Right cardiac atrium (tissue), 5 donors: ENCODE results near the gene TBX6. TPM values are rescaled to one million over a fixed set of nuclear protein-coding genes. Genes with fewer than 3 reads are reported as not detected.
A peak's percentile ranks its signal among the peaks of the same experiment; 100 is the strongest.
"Not testable (repeated sequence)": the region's sequence is repeated elsewhere in the genome, so short reads cannot be mapped to it uniquely, and the experiment has no call there.

ENCODE experiments used
- ATAC-seq, 2 donors: fragments of 200-7000 bp; cut with Tn5 transposase; one replicate each; pipeline versions ENCODE4 v1.8.0 to v1.9.1; 2020; ENCODE audit warnings: moderate library complexity in 2 of 2, mild to moderate bottlenecking in 1 of 2
- DNase-seq, 3 donors: peaks; one replicate each; pipeline ENCODE4 v3.0.0-alpha.2; 2020
- H3K27ac ChIP-seq: one replicate; pipeline ENCODE4 v1.5.1; 2013; ENCODE audit warnings: mild to moderate bottlenecking, low read length, control low read depth, moderate library complexity
- H3K27me3 ChIP-seq: one replicate; pipeline ENCODE4 v1.6.1; 2013; ENCODE audit not compliant: control insufficient read depth, insufficient read depth
- H3K4me1 ChIP-seq: one replicate; pipeline ENCODE4 v1.6.1; 2013; ENCODE audit warnings: low read length; ENCODE audit not compliant: control insufficient read depth, insufficient read depth
- H3K4me3 ChIP-seq: one replicate; pipeline ENCODE4 v1.5.1; 2013; ENCODE audit warnings: low read length, control low read depth
- H3K9me3 ChIP-seq: one replicate; pipeline ENCODE4 v1.6.1; 2013; ENCODE audit warnings: low read length; ENCODE audit not compliant: control insufficient read depth
- WGBS: extraction: QIAGEN DNeasy Blood & Tissue Kit; methylation state at CpG from one replicate; pipeline ENCODE4 v1.1.7; 2013; 5-methylcytosine and 5-hydroxymethylcytosine counted together
- intact Hi-C, 4 donors: fragments of 100-400 bp; cut with DNase I; formaldehyde crosslinking; loops; one replicate each; pipeline versions ENCODE4 v1.11.0 to v1.14.0; 2022 to 2023
- long read RNA-seq, 4 donors: library from polyadenylated mRNA; unstranded; transcript quantifications; one replicate each; pipeline ENCODE4 v2.0.0, GENCODE V29; 2020 to 2021
- polyA plus RNA-seq: library from polyadenylated mRNA; stranded (reverse); fragments of 200-250 nt; gene quantifications from one replicate; pipeline ENCODE4 v1.2.3, GENCODE V29; 2013
- total RNA-seq, 4 donors: library from RNA; stranded (reverse); fragmentation: NEBNext Ultra II Directional; extraction: Animal tissue kit (Norgen Biotek cat#: 25700); gene quantifications; one replicate each; pipeline ENCODE4 v1.2.1, GENCODE V29; 2021
- donor health status: healthy with polysubstance abuse.
- donor health status: DM: no; HTN: yes; CAD: no.
- donor health status: DM: no; HTN: no; CAD: no.
- donor health status: DM: no; HTN: yes; CAD: no; lungs with severe emphysema.
- donor health status: DM: yes; HTN: yes; CAD: no.

Gene TBX6
- total RNA-seq (1 to 10 TPM in 2 of 4 donors, under 1 TPM in 2; 0.67 to 1.2 (median 1.0) TPM), polyA plus RNA-seq (0.93 TPM)
- long read RNA-seq, donor 1, result 0 reads
- long read RNA-seq, donor 2, result 0 reads
- long read RNA-seq, donor 3, result 0 reads
- long read RNA-seq, donor 4, result 0 reads

GRCh38 chr16:30091474-30092372 lies at the start of gene TBX6:
TBX6 (minus strand) TSS chr16:30091924; CDS start chr16:30091193, 731 bp downstream.
- intact Hi-C loops, result loop anchor here in 2 of 4 donors (5.0 to 10.0 kb wide), 2 partner anchors 49 to 303 kb away; partner anchors contain the start of gene ZNF48 (in 1 of the 2)
- peak; percentile 92 to 93 for ATAC-seq
- H3K4me1 ChIP-seq, result peaks cover 2% of the 10 kb centered on the region
- no peaks in the 10 kb centered on the region for H3K27me3 ChIP-seq
- H3K4me3 ChIP-seq, result peak within 1 kb of the TSS; percentile 36
- H3K27ac ChIP-seq, result peak within 1 kb of the TSS; percentile 72
- WGBS, result under 1% methylated on average over 76 of the region's 76 CpGs
- H3K9me3 ChIP-seq, result no peaks in the 10 kb centered on the region
- peak; percentile 96 to 98 (median 97) for DNase-seq

- H3K27ac ChIP-seq, result no peak overlapping the region
- no peaks in the 10 kb centered on the region for H3K9me3 ChIP-seq
- no peaks in the 10 kb centered on the region for H3K4me1 ChIP-seq
- peak in 1 of 3 donors; percentile 16 for DNase-seq
- ATAC-seq, result no peak
- no peaks in the 10 kb centered on the region for H3K27me3 ChIP-seq
- intact Hi-C loops, result no loop called here
- H3K4me3 ChIP-seq, result no peak overlapping the region
- WGBS, result 70% methylated on average over 13 of the region's 13 CpGs
Measured at GRCh38 chr16:30139583-30140481, 48.1 kb upstream of the TBX6 start.

- Histone ChIP-seq H3K4me1 (no peaks in the 10 kb centered on the region), H3K4me3 (no peak overlapping the region), H3K27ac (no peak overlapping the region), H3K27me3 (no peaks in the 10 kb centered on the region), H3K9me3 (no peaks in the 10 kb centered on the region)
- no peak for ATAC-seq
- intact Hi-C loops, result no loop called here
- WGBS, result 80% methylated on average over 8 of the region's 8 CpGs
- DNase-seq, result peak in 1 of 3 donors; percentile 9
Measured at GRCh38 chr16:30137897-30138296, 46.2 kb upstream of the TBX6 start.

GRCh38 chr16:30136971-30137605 lies 45.4 kb upstream of the TBX6 start:
- H3K9me3 ChIP-seq, result no peaks in the 10 kb centered on the region
- intact Hi-C loops, result no loop called here
- DNase-seq, result peak in 1 of 3 donors; percentile 23
- no peaks in the 10 kb centered on the region for H3K27me3 ChIP-seq
- H3K27ac ChIP-seq, result no peak overlapping the region
- WGBS, result 68% methylated on average over 11 of the region's 11 CpGs
- no peak overlapping the region for H3K4me3 ChIP-seq
- peak in 1 of 2 donors; percentile 32 for ATAC-seq
- H3K4me1 ChIP-seq, result peaks cover under 1% of the 10 kb centered on the region

- no peak for DNase-seq
- Histone ChIP-seq H3K4me1 (peaks cover 3% of the 10 kb centered on the region), H3K4me3 (no peak overlapping the region), H3K27me3 (no peaks in the 10 kb centered on the region), H3K9me3 (no peaks in the 10 kb centered on the region), H3K27ac (no peak overlapping the region)
- 64% methylated on average over 3 of the region's 3 CpGs for WGBS
- no peak for ATAC-seq
- intact Hi-C loops, result no loop called here
Measured at GRCh38 chr16:30132591-30132990, 40.9 kb upstream of the TBX6 start.

GRCh38 chr16:30131869-30132475 lies 40.2 kb upstream of the TBX6 start:
- no peak for ATAC-seq
- intact Hi-C loops, result no loop called here
- no peak overlapping the region for H3K27ac ChIP-seq
- H3K4me1 ChIP-seq, result peaks cover 3% of the 10 kb centered on the region
- H3K4me3 ChIP-seq, result no peak overlapping the region
- peak in 1 of 3 donors; percentile 19 for DNase-seq
- H3K27me3 ChIP-seq, result no peaks in the 10 kb centered on the region
- no peaks in the 10 kb centered on the region for H3K9me3 ChIP-seq
- 46% methylated on average over 4 of the region's 4 CpGs for WGBS

- H3K9me3 ChIP-seq, result no peaks in the 10 kb centered on the region
- H3K4me3 ChIP-seq, result no peak overlapping the region
- 98% methylated on average over 1 of the region's 1 CpG for WGBS
- peaks cover 3% of the 10 kb centered on the region for H3K4me1 ChIP-seq
- DNase-seq (no peak), ATAC-seq (no peak)
- H3K27ac ChIP-seq, result no peak overlapping the region
- intact Hi-C loops, result no loop called here
- no peaks in the 10 kb centered on the region for H3K27me3 ChIP-seq
Measured at GRCh38 chr16:30127993-30128392, 36.3 kb upstream of the TBX6 start.

GRCh38 chr16:30125690-30126089 lies 34.0 kb upstream of the TBX6 start:
- ATAC-seq, intact Hi-C loops, H3K27me3 ChIP-seq, H3K9me3 ChIP-seq, H3K27ac ChIP-seq, H3K4me1 ChIP-seq, H3K4me3 ChIP-seq: not testable (repeated sequence)
- DNase-seq, result peak in 1 of 3 donors; percentile 32
- 92% methylated on average over 9 of the region's 9 CpGs for WGBS

- H3K27ac ChIP-seq, result no peak overlapping the region
- intact Hi-C loops, result no loop called here
- H3K27me3 ChIP-seq, result no peaks in the 10 kb centered on the region
- no peaks in the 10 kb centered on the region for H3K9me3 ChIP-seq
- H3K4me3 ChIP-seq, result no peak overlapping the region
- peaks cover 3% of the 10 kb centered on the region for H3K4me1 ChIP-seq
- DNase-seq (peak in 1 of 3 donors; percentile 13), ATAC-seq (no peak)
- 93% methylated on average over 4 of the region's 4 CpGs for WGBS
Measured at GRCh38 chr16:30124985-30125379, 33.3 kb upstream of the TBX6 start.

- Histone ChIP-seq H3K9me3 (no peaks in the 10 kb centered on the region), H3K4me3 (peak overlapping the region; percentile 93), H3K27me3 (no peaks in the 10 kb centered on the region), H3K27ac (peak overlapping the region; percentile 92), H3K4me1 (peaks cover 3% of the 10 kb centered on the region)
- DNase-seq, result no peak
- under 1% methylated on average over 42 of the region's 42 CpGs for WGBS
- ATAC-seq, result peak; percentile 29 to 33
- intact Hi-C loops, result no loop called here
Measured at GRCh38 chr16:30122604-30123160, 31.0 kb upstream of the TBX6 start.
